Stimulated activated naive CD8-positive, alpha-beta T cell treated with anti-CD3 and anti-CD28 coated beads, Interleukin-15, Interleukin-2, amounts not matched to agents 100 ng/mL and 50 ng/mL, for 24 hours (primary cell): ENCODE results near the gene CLINT1.
"Not testable (repeated sequence)": the region's sequence is repeated elsewhere in the genome, so short reads cannot be mapped to it uniquely, and the experiment has no call there.

Experiments used
- H3K27ac Mint-ChIP-seq: one replicate; pipeline ENCODE4 v1.8.0; 2021; ENCODE audit warnings: mild to moderate bottlenecking, mixed read lengths
- H3K27me3 Mint-ChIP-seq: one replicate; pipeline ENCODE4 v1.8.0; 2021; ENCODE audit warnings: mixed read lengths
- H3K36me3 Mint-ChIP-seq: one replicate; pipeline ENCODE4 v1.8.0; 2021; ENCODE audit warnings: low read depth, mixed read lengths
- H3K4me1 Mint-ChIP-seq: one replicate; pipeline ENCODE4 v1.8.0; 2021; ENCODE audit warnings: low read depth, mixed read lengths
- H3K4me3 Mint-ChIP-seq: one replicate; pipeline ENCODE4 v1.8.0; 2021; ENCODE audit warnings: mild to moderate bottlenecking, mixed read lengths
- H3K9me3 Mint-ChIP-seq: one replicate; pipeline ENCODE4 v1.8.0; 2021; ENCODE audit warnings: mixed read lengths

CLINT1 gene

DNA sequence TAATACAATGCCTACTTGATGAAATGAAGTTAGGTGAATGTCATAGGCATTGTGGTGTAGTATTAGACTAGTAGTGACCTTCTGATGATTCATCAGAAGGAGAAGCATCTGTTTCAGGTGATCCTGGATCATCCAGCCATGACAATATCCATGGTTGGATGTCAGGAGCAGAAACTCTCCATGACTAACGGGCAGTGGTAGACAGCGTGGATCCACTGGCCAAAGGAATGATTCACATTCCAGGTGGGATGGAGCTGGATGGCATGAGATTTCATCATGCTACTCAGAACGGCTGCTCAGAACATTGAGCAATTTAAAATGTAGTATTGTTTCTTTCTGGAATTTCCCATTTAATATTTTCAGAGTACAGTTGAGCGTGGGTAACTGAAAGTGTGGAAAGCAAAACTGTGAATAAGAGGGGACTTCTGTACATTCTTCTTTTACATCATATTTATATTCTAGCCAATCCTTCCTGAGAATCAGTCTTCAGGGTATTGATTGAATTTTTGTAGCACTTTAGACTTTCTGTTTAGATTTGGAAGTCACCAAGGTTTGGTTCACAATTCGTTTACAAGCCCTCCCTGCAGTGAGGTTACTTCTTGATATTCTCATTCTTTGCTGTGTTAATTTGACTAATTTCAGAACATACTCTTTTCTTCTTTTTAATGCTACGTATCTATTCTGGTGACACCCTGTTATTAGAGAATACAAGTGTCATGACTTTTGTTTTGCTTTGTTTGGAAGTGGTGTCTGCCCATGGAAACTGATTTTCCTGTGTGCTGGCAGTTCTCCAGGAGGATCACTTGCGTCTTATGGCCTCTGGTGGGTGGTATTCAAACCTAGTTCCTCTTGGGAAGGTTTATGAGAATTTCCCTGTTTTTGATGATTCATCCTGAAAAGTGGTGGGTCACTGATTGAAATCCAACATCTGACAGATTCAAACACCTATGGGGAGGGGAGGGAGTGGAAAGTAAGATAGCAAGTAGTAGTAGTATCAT, 12.2 kb upstream of the CLINT1 start:
- Mint-ChIP-seq H3K4me3 (peak overlapping the region; percentile 8), H3K27ac (peak overlapping the region; percentile 81), H3K4me1 (peaks cover 16% of the 10 kb centered on the region), H3K36me3 (no peaks in the 10 kb centered on the region), H3K9me3 (no peaks in the 10 kb centered on the region), H3K27me3 (no peaks in the 10 kb centered on the region)

GRCh38 chr5:157867751-157868387, 8.9 kb upstream of the CLINT1 start:
- Mint-ChIP-seq H3K36me3 (no peaks in the 10 kb centered on the region), H3K4me3 (no peak overlapping the region), H3K27ac (no peak overlapping the region), H3K27me3 (no peaks in the 10 kb centered on the region), H3K9me3 (no peaks in the 10 kb centered on the region), H3K4me1 (peaks cover 20% of the 10 kb centered on the region)

DNA sequence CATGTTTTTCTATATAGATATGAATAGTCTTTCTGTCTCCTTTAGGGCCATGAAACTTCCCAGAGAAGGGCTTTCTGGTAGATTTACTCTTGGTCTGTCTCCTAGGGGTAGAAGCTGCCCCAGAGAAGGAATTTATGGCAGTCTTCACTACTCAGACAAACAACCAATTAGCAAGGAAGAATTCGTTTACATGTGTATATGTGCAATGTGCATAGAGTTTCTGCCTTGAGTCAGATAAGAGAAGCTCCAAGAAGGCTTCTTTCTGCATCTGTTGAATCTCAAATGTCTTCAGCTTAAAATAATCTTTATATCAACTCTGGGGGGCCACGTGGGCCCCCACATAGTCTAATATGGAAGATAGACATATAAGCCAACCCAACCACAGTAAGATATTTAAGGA, 7.6 kb upstream of the CLINT1 start:
- Mint-ChIP-seq H3K36me3 (no peaks in the 10 kb centered on the region), H3K27ac (no peak overlapping the region), H3K9me3 (no peaks in the 10 kb centered on the region), H3K27me3 (no peaks in the 10 kb centered on the region), H3K4me3 (no peak overlapping the region), H3K4me1 (peaks cover 23% of the 10 kb centered on the region)

GRCh38 chr5:157865781-157866180, 6.8 kb upstream of the CLINT1 start:
- Mint-ChIP-seq H3K27ac (no peak overlapping the region), H3K27me3 (no peaks in the 10 kb centered on the region), H3K4me1 (peaks cover 23% of the 10 kb centered on the region), H3K36me3 (no peaks in the 10 kb centered on the region), H3K4me3 (no peak overlapping the region), H3K9me3 (no peaks in the 10 kb centered on the region)

GRCh38 chr5:157864067-157864466, 5.1 kb upstream of the CLINT1 start:
- Mint-ChIP-seq H3K9me3 (no peaks in the 10 kb centered on the region), H3K36me3 (no peaks in the 10 kb centered on the region), H3K27ac (no peak overlapping the region), H3K4me3 (no peak overlapping the region), H3K27me3 (no peaks in the 10 kb centered on the region), H3K4me1 (peaks cover 33% of the 10 kb centered on the region)

DNA sequence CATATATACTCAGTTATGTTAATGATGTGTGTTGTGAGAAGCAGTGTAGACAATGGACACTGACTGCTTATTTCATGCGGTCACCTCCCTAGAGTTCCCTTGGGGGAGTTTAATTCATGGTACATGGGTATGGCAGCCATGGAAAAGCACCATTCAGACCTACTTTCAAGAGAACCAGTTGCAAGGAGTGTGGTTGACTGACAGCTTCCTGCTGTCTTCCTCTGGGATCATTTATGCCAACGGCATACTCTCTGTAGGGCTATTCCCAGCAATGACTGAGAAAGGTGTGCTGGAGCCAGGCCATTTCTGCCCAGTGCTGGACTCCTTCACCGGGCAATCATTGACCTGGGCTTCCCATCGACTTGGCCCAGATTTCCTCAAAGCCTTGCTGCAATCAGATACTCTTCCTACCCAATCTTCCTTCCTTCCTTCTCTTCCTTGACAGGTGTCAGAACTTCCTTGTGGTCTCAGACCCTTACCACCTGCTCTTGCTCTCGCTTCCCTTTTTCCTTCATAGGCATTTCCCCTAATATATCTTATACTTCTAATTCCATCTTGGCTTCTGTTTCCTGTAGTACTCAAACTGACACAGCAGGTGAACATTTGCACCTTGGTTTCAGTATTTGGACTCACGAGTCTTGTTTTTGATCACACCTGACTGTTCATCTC, 3.4 kb upstream of the CLINT1 start:
- H3K4me1 Mint-ChIP-seq = peaks cover 43% of the 10 kb centered on the region
- no peaks in the 10 kb centered on the region for H3K27me3 Mint-ChIP-seq
- H3K27ac Mint-ChIP-seq = no peak overlapping the region
- no peaks in the 10 kb centered on the region for H3K9me3 Mint-ChIP-seq
- no peaks in the 10 kb centered on the region for H3K36me3 Mint-ChIP-seq
- H3K4me3 Mint-ChIP-seq = no peak overlapping the region

DNA sequence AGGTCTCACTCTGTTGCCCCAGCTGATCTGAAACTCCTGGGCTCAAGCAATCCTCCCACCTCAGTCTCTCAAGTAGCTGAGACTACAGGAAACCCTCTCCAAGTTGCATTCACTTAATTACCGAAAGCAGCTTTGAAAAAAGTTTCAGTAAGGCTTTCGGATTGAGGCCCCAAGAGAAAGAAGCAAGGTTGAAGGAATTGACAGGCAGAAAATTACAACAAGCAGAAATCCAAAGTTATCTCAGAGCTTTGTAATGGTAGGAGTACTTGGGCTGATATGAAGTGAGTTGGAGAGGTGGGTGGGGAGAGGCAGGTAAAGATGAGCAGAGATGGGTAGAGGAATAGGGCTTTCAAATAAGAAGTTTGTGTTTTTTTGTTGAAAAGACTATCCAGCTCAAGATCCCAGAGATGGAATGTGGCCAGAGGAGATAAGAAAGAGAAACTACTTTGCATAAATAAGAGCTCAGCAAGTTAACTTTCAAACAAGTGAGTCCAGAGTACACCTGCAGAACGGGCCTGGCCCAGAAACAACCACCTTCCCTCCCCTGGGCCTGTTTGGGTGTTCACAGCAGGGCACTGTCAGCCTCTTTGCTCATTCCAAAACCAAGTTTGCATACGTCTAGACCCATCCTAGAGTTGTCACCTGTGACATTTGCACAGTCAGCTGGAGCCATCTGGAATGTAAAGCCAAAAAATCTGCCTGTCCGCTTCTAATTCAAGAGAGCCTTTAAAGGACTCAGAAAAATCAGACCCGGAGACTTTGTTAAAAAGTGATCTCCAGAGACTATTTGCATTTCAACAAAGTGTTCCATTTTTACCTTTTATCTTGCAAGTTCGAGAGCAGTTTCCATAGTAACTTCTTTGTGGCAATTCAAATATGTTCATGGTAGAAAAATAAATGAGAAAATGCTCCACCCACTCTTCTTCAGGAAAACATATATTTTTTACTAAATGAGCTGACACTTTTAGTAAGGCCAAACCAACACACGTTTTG, 2.2 kb upstream of the CLINT1 start:
- H3K27ac Mint-ChIP-seq = peak overlapping the region; percentile 83
- H3K4me3 Mint-ChIP-seq = peak overlapping the region; percentile 51
- H3K9me3 Mint-ChIP-seq = no peaks in the 10 kb centered on the region
- H3K27me3 Mint-ChIP-seq = no peaks in the 10 kb centered on the region
- peaks cover 54% of the 10 kb centered on the region for H3K4me1 Mint-ChIP-seq
- H3K36me3 Mint-ChIP-seq = peaks cover 9% of the 10 kb centered on the region

GRCh38 chr5:157859227-157859575, 256 bp upstream of the CLINT1 start:
- no peaks in the 10 kb centered on the region for H3K9me3 Mint-ChIP-seq
- H3K4me3 Mint-ChIP-seq = peak overlapping the region; percentile 94
- peaks cover 73% of the 10 kb centered on the region for H3K4me1 Mint-ChIP-seq
- no peaks in the 10 kb centered on the region for H3K27me3 Mint-ChIP-seq
- peaks cover 19% of the 10 kb centered on the region for H3K36me3 Mint-ChIP-seq
- peak overlapping the region; percentile 98 for H3K27ac Mint-ChIP-seq

GRCh38 chr5:157857816-157858526, 974 bp downstream of the CLINT1 start:
- Mint-ChIP-seq H3K27ac (peak overlapping the region; percentile 98), H3K4me3 (peak overlapping the region; percentile 94), H3K36me3 (peaks cover 25% of the 10 kb centered on the region), H3K27me3 (no peaks in the 10 kb centered on the region), H3K4me1 (peaks cover 78% of the 10 kb centered on the region), H3K9me3 (no peaks in the 10 kb centered on the region)

DNA sequence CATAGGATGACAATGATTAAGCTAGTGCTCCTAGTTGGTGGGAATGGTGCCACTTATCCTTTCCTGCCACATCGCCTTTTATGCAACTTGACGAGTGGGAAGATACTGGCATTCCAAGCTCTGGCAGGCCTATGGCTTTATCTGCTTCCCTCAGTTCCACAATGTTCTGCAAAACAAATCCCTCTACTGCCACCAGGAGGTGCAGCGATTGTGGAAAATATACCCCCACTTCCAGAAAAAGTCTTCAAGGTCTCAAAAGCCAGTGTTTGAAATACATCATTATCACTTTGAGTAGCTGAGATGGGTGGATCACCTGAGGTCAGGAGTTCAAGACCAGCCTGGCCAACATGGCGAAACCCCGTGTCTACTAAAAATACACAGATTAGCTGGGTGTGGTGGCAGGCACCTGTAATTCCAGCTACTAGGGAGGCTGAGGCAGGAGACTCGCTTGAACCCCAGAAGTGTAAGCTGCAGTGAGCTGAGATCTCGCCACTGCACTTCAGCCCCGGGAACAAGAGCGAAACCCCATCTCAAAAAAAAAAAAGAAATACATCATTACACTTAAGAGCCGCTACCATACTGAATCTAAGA, 3.4 kb downstream of the CLINT1 start:
- Mint-ChIP-seq H3K27me3 (no peaks in the 10 kb centered on the region), H3K4me3 (peak overlapping the region; percentile 12), H3K4me1 (peaks cover 75% of the 10 kb centered on the region), H3K27ac (no peak overlapping the region), H3K36me3 (peaks cover 31% of the 10 kb centered on the region), H3K9me3 (no peaks in the 10 kb centered on the region)

- H3K27ac Mint-ChIP-seq, H3K4me3 Mint-ChIP-seq, H3K9me3 Mint-ChIP-seq, H3K27me3 Mint-ChIP-seq: not testable (repeated sequence)
- peaks cover 42% of the 10 kb centered on the region for H3K36me3 Mint-ChIP-seq
- H3K4me1 Mint-ChIP-seq = peaks cover 62% of the 10 kb centered on the region
Observed at GRCh38 chr5:157853365-157853764, 5.6 kb downstream of the CLINT1 start.

- H3K27ac Mint-ChIP-seq = no peak overlapping the region
- H3K4me1 Mint-ChIP-seq = peaks cover 24% of the 10 kb centered on the region
- no peak overlapping the region for H3K4me3 Mint-ChIP-seq
- H3K9me3 Mint-ChIP-seq = no peaks in the 10 kb centered on the region
- no peaks in the 10 kb centered on the region for H3K27me3 Mint-ChIP-seq
- H3K36me3 Mint-ChIP-seq = peaks cover 38% of the 10 kb centered on the region
Observed at GRCh38 chr5:157845914-157846598, 12.9 kb downstream of the CLINT1 start.

DNA sequence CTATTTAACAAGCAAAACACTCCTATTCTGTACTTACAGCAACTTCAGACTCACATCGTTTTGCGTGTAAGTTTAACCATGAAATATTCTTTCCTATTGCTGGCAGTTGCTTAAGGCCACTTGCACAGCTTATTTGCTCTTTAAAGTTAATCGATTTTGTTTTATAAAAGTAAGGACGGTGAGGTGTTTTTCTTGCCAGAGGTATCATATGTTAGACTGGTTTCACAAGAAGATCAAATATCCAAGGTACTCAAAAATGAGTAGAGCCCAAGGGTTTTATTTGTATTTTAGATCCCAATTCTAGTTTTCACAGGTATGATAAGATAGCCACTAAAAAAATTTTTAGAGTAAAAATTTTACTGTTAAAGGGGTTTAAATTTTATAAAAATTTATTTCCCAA, 16.2 kb downstream of the CLINT1 start:
- no peak overlapping the region for H3K4me3 Mint-ChIP-seq
- peaks cover 21% of the 10 kb centered on the region for H3K4me1 Mint-ChIP-seq
- H3K27me3 Mint-ChIP-seq = no peaks in the 10 kb centered on the region
- H3K36me3 Mint-ChIP-seq = peaks cover 29% of the 10 kb centered on the region
- H3K9me3 Mint-ChIP-seq = no peaks in the 10 kb centered on the region
- no peak overlapping the region for H3K27ac Mint-ChIP-seq
